Measurements from ENCODE around the gene DDAH1. TPM values are rescaled to one million over a fixed set of nuclear protein-coding genes. Genes with fewer than 3 reads are reported as not detected.

The DDAH1 gene
- total RNA-seq, 3 donors from 2014 or later: 9.3 to 24.3 (median 23.9) TPM

GRCh38 chr1:85490270-85490985 lies 25.5 kb upstream of the DDAH1 start:
- H3K36me3 ChIP-seq: no peaks in the 10 kb centered on the region
- intact Hi-C loops (cut with DNase I; ENCODE audit: low total_unique reads): no loop called here
- H3K4me3 ChIP-seq: no peak overlapping the region
- no peaks in the 10 kb centered on the region for H3K4me1 ChIP-seq
- no peak for TF ChIP-seq POLR2A (IDR thresholded peaks at IDR 0.05)
- TF ChIP-seq CTCF (IDR thresholded peaks at IDR 0.05): no peak
- no peak for TF ChIP-seq POLR2AphosphoS5 (IDR thresholded peaks at IDR 0.05)
- no peaks in the 10 kb centered on the region for H3K27me3 ChIP-seq
- DNase-seq (ENCODE audit: low spot score in 2 of 2): no peak
- H3K9me3 ChIP-seq: no peaks in the 10 kb centered on the region
- no peak overlapping the region for H3K27ac ChIP-seq

- Histone ChIP-seq H3K4me3 (no peak overlapping the region), H3K4me1 (no peaks in the 10 kb centered on the region), H3K27ac (no peak overlapping the region), H3K36me3 (no peaks in the 10 kb centered on the region), H3K27me3 (no peaks in the 10 kb centered on the region), H3K9me3 (no peaks in the 10 kb centered on the region)
- TF ChIP-seq POLR2AphosphoS5 (IDR thresholded peaks at IDR 0.05) (no peak), POLR2A (IDR thresholded peaks at IDR 0.05) (no peak), CTCF (IDR thresholded peaks at IDR 0.05) (no peak)
- intact Hi-C loops (cut with DNase I; ENCODE audit: low total_unique reads): loop anchor here (2.0 kb wide), 1 partner anchor 49 kb away; no protein-coding TSS in a partner anchor
- no peak for DNase-seq (ENCODE audit: low spot score in 2 of 2)
Measured at GRCh38 chr1:85488126-85488525, 23.2 kb upstream of the DDAH1 start.

GRCh38 chr1:85485516-85485915 lies 20.6 kb upstream of the DDAH1 start:
- Histone ChIP-seq H3K9me3 (no peaks in the 10 kb centered on the region), H3K4me3 (no peak overlapping the region), H3K27ac (no peak overlapping the region), H3K36me3 (no peaks in the 10 kb centered on the region), H3K4me1 (no peaks in the 10 kb centered on the region), H3K27me3 (no peaks in the 10 kb centered on the region)
- intact Hi-C loops (cut with DNase I; ENCODE audit: low total_unique reads): no loop called here
- no peak for DNase-seq (ENCODE audit: low spot score in 2 of 2)
- TF ChIP-seq POLR2A (IDR thresholded peaks at IDR 0.05): no peak
- no peak for TF ChIP-seq POLR2AphosphoS5 (IDR thresholded peaks at IDR 0.05)
- TF ChIP-seq CTCF (IDR thresholded peaks at IDR 0.05): no peak

DNA sequence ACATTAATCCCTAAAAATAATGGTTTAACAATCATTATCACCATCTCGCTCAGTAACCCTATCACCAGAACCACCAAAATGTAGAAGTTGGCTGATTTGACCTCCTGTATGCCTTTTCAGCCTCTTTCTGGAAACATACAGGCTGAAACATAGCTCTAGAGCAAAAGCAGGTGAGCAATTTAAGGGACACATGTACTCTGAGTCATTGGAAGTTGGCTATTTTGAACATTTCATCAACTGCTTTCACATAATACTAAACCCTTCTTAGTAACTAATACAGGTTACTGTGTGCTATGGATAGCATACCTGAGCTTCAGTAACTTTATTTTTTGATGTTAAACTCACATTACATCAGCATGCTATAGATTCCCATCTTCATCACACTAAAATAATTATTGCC lies 19.8 kb upstream of the DDAH1 start:
- no peaks in the 10 kb centered on the region for H3K27me3 ChIP-seq
- intact Hi-C loops (cut with DNase I; ENCODE audit: low total_unique reads): no loop called here

More for the DNA sequence above, 19.8 kb upstream of the DDAH1 start:
- no peak for TF ChIP-seq POLR2A (IDR thresholded peaks at IDR 0.05)
- no peak for TF ChIP-seq POLR2AphosphoS5 (IDR thresholded peaks at IDR 0.05)
- no peak for TF ChIP-seq CTCF (IDR thresholded peaks at IDR 0.05)
- Histone ChIP-seq H3K4me3 (no peak overlapping the region), H3K36me3 (no peaks in the 10 kb centered on the region), H3K9me3 (no peaks in the 10 kb centered on the region), H3K27ac (no peak overlapping the region), H3K4me1 (no peaks in the 10 kb centered on the region)
- DNase-seq (ENCODE audit: low spot score in 2 of 2): no peak

Measured in breast epithelium (tissue), 4 donors.